Tibial artery (tissue), 4 donors: ENCODE data around the gene VAT1L.
A peak's percentile ranks its signal among the peaks of the same experiment; 100 is the strongest.
"Not testable (repeated sequence)": the region's sequence is repeated elsewhere in the genome, so short reads cannot be mapped to it uniquely, and the experiment has no call there.

ENCODE experiments used
- DNase-seq, 2 donors: peaks; one replicate each; pipeline ENCODE4 v3.0.0-alpha.2; 2019
- H3K27ac ChIP-seq, 2 donors: fragments of 200-600 bp; sonication (generic) in 1 of 2; 1 replicate in 1 of 2; 2 replicates in 1 of 2; pipeline ENCODE4 v1.5.1; 2018 to 2019; ENCODE audit warnings: mild to moderate bottlenecking in 1 of 2
- H3K27me3 ChIP-seq, 2 donors: fragments of 200-600 bp; sonication (generic) in 1 of 2; one replicate each; pipeline versions ENCODE4 v1.5.1 to v1.6.0; 2016 to 2019
- H3K36me3 ChIP-seq, 3 donors: fragments of 200-600 bp; sonication (generic) in 2 of 3; one replicate each; pipeline ENCODE4 v1.5.1; 2016 to 2019; ENCODE audit warnings: mild to moderate bottlenecking in 2 of 3
- H3K4me1 ChIP-seq, 4 donors: fragments of 200-600 bp; sonication (generic) in 2 of 4; 1 replicate in 3 of 4; 2 replicates in 1 of 4; pipeline ENCODE4 v1.5.1; 2016 to 2019
- H3K4me3 ChIP-seq, 2 donors: fragments of 200-600 bp; sonication (generic) in 1 of 2; 1 replicate in 1 of 2; 2 replicates in 1 of 2; pipeline ENCODE4 v1.5.1; 2018 to 2019; ENCODE audit warnings: mild to moderate bottlenecking in 2 of 2
- H3K9me3 ChIP-seq, 3 donors: fragments of 200-600 bp; sonication (generic) in 1 of 3; one replicate each; pipeline ENCODE4 v1.5.1; 2016 to 2019
- CTCF ChIP-seq, 2 experiments: fragments of 200-600 bp in 1 of 2; fragments of 450-650 bp in 1 of 2; IDR thresholded peaks; one replicate each; pipeline ENCODE4 v1.5.1; 2017 to 2019; ENCODE audit warnings: antibody characterized with exemption in 2 of 2, mild to moderate bottlenecking in 1 of 2, moderate library complexity in 1 of 2
- intact Hi-C: fragments of 100-400 bp; cut with DNase I; formaldehyde crosslinking; loops from one replicate; pipeline ENCODE4 v1.15.0; 2023; ENCODE audit warnings: low total_unique reads

VAT1L gene

GRCh38 chr16:77985111-77985510 is 196.7 kb downstream of the VAT1L start:
- Histone ChIP-seq H3K36me3 (no peaks in the 10 kb centered on the region), H3K9me3 (no peaks in the 10 kb centered on the region), H3K4me3 (no peak overlapping the region), H3K27ac (no peak overlapping the region), H3K4me1 (peaks cover 0 to 15% (median 5%) of the 10 kb centered on the region in 4 donors), H3K27me3 (no peaks in the 10 kb centered on the region)
- DNase-seq: no peak
- intact Hi-C loops: no loop called here
- TF ChIP-seq CTCF (IDR thresholded peaks at IDR 0.05): no peak

- intact Hi-C loops: no loop called here
- Histone ChIP-seq H3K4me3 (no peak overlapping the region), H3K9me3 (no peaks in the 10 kb centered on the region), H3K36me3 (no peaks in the 10 kb centered on the region), H3K27me3 (no peaks in the 10 kb centered on the region), H3K27ac (no peak overlapping the region), H3K4me1 (peaks cover 0 to 15% (median 5%) of the 10 kb centered on the region in 4 donors)
- TF ChIP-seq CTCF (IDR thresholded peaks at IDR 0.05): no peak
- no peak for DNase-seq
These were observed 197.8 kb downstream of the VAT1L start for GRCh38 chr16:77986011-77986740.

- H3K4me3 ChIP-seq: no peak overlapping the region
- no peaks in the 10 kb centered on the region for H3K36me3 ChIP-seq
- H3K27ac ChIP-seq: peak overlapping the region in 1 of 2 donors; percentile 44
- no peaks in the 10 kb centered on the region for H3K27me3 ChIP-seq
- intact Hi-C loops: no loop called here
- H3K9me3 ChIP-seq: no peaks in the 10 kb centered on the region
- peaks cover 0 to 20% (median 5%) of the 10 kb centered on the region in 4 donors for H3K4me1 ChIP-seq
- TF ChIP-seq CTCF (IDR thresholded peaks at IDR 0.05): no peak
- DNase-seq: no peak
These were observed 199.4 kb downstream of the VAT1L start for GRCh38 chr16:77987810-77988209.

- Histone ChIP-seq H3K9me3 (no peaks in the 10 kb centered on the region), H3K36me3 (no peaks in the 10 kb centered on the region), H3K27ac (no peak overlapping the region), H3K4me1 (peaks cover 0 to 38% (median 5%) of the 10 kb centered on the region in 4 donors), H3K4me3 (no peak overlapping the region), H3K27me3 (no peaks in the 10 kb centered on the region)
- intact Hi-C loops: no loop called here
- TF ChIP-seq CTCF (IDR thresholded peaks at IDR 0.05): no peak
- no peak for DNase-seq
These were observed 201.5 kb downstream of the VAT1L start for GRCh38 chr16:77989846-77990245.

- H3K36me3 ChIP-seq: no peaks in the 10 kb centered on the region
- H3K4me1 ChIP-seq: peaks cover 0 to 38% (median 5%) of the 10 kb centered on the region in 4 donors
- TF ChIP-seq CTCF (IDR thresholded peaks at IDR 0.05): no peak
These were observed 203.3 kb downstream of the VAT1L start for GRCh38 chr16:77991701-77992100.

GRCh38 chr16:77992381-77992780 is 204.0 kb downstream of the VAT1L start:
- intact Hi-C loops: not testable (repeated sequence)

More at GRCh38 chr16:77991701-77992100, 203.3 kb downstream of the VAT1L start:
- Histone ChIP-seq H3K27ac (no peak overlapping the region), H3K9me3 (peaks cover 0 to 11% (median 9%) of the 10 kb centered on the region in 3 donors), H3K4me3 (no peak overlapping the region), H3K27me3 (no peaks in the 10 kb centered on the region)
- DNase-seq: no peak
- intact Hi-C loops: no loop called here

More at GRCh38 chr16:77992381-77992780, 204.0 kb downstream of the VAT1L start:
- not testable (repeated sequence) for DNase-seq, H3K4me3 ChIP-seq, H3K27me3 ChIP-seq, H3K36me3 ChIP-seq
- peaks cover 0 to 11% (median 9%) of the 10 kb centered on the region in 3 donors for H3K9me3 ChIP-seq
- peaks cover 0 to 31% (median 1%) of the 10 kb centered on the region in 4 donors for H3K4me1 ChIP-seq
- peak overlapping the region in 1 of 2 donors; percentile 81 for H3K27ac ChIP-seq
